Measurements from ENCODE around the gene MXRA5. TPM values are rescaled to one million over a fixed set of nuclear protein-coding genes. Genes with fewer than 3 reads are reported as not detected.

The MXRA5 gene, protein sequence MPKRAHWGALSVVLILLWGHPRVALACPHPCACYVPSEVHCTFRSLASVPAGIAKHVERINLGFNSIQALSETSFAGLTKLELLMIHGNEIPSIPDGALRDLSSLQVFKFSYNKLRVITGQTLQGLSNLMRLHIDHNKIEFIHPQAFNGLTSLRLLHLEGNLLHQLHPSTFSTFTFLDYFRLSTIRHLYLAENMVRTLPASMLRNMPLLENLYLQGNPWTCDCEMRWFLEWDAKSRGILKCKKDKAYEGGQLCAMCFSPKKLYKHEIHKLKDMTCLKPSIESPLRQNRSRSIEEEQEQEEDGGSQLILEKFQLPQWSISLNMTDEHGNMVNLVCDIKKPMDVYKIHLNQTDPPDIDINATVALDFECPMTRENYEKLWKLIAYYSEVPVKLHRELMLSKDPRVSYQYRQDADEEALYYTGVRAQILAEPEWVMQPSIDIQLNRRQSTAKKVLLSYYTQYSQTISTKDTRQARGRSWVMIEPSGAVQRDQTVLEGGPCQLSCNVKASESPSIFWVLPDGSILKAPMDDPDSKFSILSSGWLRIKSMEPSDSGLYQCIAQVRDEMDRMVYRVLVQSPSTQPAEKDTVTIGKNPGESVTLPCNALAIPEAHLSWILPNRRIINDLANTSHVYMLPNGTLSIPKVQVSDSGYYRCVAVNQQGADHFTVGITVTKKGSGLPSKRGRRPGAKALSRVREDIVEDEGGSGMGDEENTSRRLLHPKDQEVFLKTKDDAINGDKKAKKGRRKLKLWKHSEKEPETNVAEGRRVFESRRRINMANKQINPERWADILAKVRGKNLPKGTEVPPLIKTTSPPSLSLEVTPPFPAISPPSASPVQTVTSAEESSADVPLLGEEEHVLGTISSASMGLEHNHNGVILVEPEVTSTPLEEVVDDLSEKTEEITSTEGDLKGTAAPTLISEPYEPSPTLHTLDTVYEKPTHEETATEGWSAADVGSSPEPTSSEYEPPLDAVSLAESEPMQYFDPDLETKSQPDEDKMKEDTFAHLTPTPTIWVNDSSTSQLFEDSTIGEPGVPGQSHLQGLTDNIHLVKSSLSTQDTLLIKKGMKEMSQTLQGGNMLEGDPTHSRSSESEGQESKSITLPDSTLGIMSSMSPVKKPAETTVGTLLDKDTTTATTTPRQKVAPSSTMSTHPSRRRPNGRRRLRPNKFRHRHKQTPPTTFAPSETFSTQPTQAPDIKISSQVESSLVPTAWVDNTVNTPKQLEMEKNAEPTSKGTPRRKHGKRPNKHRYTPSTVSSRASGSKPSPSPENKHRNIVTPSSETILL (N-terminal part only)
- 10.1 and 43.2 TPM in 2 replicates for total RNA-seq

DNA sequence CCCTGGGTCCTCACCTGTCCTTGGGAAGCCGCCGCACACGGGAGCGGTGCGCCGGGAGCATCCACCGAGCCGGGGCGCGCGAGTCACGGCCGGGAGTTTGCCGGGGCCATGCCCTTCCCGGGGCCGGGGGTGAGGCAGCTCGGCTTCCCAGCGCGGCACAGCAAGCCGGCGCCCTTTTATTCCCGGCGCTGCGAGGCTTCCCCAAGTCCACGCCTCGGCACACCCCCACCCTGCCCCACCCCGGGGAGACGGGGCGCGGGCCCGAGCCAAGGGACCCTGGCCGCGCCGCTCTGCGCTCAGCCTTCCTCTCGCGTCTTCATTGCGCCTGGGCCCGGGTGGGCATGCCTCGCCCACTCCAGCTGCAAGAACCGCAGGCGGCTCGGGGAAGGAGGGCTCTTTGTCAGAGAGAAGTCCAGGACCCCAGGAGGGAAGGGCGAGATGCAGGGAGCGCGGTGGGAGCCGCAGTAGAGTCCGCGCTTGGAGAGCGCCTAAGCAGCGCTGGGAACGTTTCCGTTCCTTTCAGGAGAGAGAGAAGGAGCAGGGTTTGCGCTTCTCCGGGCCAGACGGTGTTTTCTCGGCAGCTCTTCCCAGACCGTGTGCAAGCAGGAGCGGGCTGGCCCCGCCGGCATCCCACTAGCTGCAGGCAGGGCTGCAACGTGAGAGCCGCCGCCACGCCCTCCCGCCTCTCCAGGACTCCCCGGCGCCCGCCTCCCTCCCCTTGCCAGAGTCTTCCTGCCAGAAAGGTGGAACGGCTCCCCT is at the start of gene MXRA5:
Gene MXRA5 (minus strand): TSS at position 152 of the 759 bp plus-strand sequence. CDS start 2,819 bp downstream, outside the sequence.

All from placental pericyte (primary cell).